HCT116 (cell line): Measurements from ENCODE around the gene FAM117A. TPM values are rescaled to one million over a fixed set of nuclear protein-coding genes. Genes with fewer than 3 reads are reported as not detected.

ENCODE experiments used
- ATAC-seq: fragments of 200-7000 bp; cut with Tn5 transposase; 2 replicates; pipeline ENCODE4 v1.9.1; 2020; ENCODE audit warnings: mild to moderate bottlenecking, moderate library complexity
- Bru-seq: library from RNA; stranded (reverse); fragments of 400-500 nt; gene quantifications from one replicate; lab custom pipeline; 2021; lab: Mats Ljungman, UMichigan
- BruChase-seq, 2 experiments: library from RNA; stranded (reverse); fragments of 400-500 nt; gene quantifications; one replicate each; lab custom pipeline; 2021; lab: Mats Ljungman, UMichigan
- BruUV-seq: library from RNA; stranded (reverse); fragments of 400-500 nt; replicated peaks from 2 replicates; lab custom pipeline; 2021; lab: Mats Ljungman, UMichigan
- CTCF ChIA-PET: fragments of 300-600 bp; sonication (Branson Sonifier 250); formaldehyde crosslinking; loops from one replicate; lab custom pipeline; 2021; ENCODE audit warnings: antibody characterized with exemption; lab: Charles Lee
- POLR2A ChIA-PET: fragments of 300-600, 350-600 bp; sonication (Branson Sonifier 250); formaldehyde crosslinking; loops from one replicate; lab custom pipeline; 2021; ENCODE audit warnings: antibody characterized with exemption; lab: Charles Lee
- RAD21 ChIA-PET, 2 experiments: fragments of 300-600 bp; sonication (Branson Sonifier 250); formaldehyde crosslinking; loops; one replicate each; lab custom pipeline; 2023; ENCODE audit warnings: low total read pairs in 2 of 2; ENCODE audit not compliant: uncharacterized antibody in 2 of 2, unreplicated experiment in 2 of 2, low non-redundant PET in 1 of 2; lab: Charles Lee
- DNase-seq: peaks from one replicate; pipeline ENCODE4 v3.0.0-alpha.2; 2010; ENCODE audit warnings: low read depth, low spot score
- H2AFZ ChIP-seq: fragments of 200-600 bp; shearing (Covaris generic), sonication (generic); 2 replicates; pipeline ENCODE4 v1.6.1; 2017; ENCODE audit warnings: low read depth, mixed run types, mixed read lengths, antibody characterized with exemption, low read length; ENCODE audit not compliant: poor library complexity, severe bottlenecking
- H3K27ac ChIP-seq: 2 replicates; pipeline ENCODE4 v1.5.1; 2012; ENCODE audit warnings: low read depth, low read length
- H3K27me3 ChIP-seq: fragments of 200-600 bp; sonication (generic); 2 replicates; pipeline ENCODE4 v1.6.1; 2016; ENCODE audit warnings: mixed run types, low read length, mixed read lengths; ENCODE audit not compliant: insufficient read depth
- H3K36me3 ChIP-seq, 2 experiments: fragments of 200-500 bp in 1 of 2; fragments of 200-600 bp in 1 of 2; sonication (Bioruptor generic) in 1 of 2; sonication (generic) in 1 of 2; 2 replicates each; pipeline versions ENCODE4 v1.5.1 to v1.6.1; 2014 to 2016; ENCODE audit warnings: low read length in 2 of 2, inconsistent platforms in 1 of 2, mixed read lengths in 1 of 2, mixed run types in 1 of 2; ENCODE audit not compliant: insufficient read depth in 2 of 2, control insufficient read depth in 1 of 2
- H3K4me1 ChIP-seq, 2 experiments: fragments of 200-600 bp in 1 of 2; sonication (generic) in 1 of 2; 2 replicates each; pipeline versions ENCODE4 v1.5.1 to v1.6.1; 2012 to 2017; ENCODE audit warnings: low read length in 2 of 2, inconsistent platforms in 1 of 2, mild to moderate bottlenecking in 1 of 2, mixed read lengths in 1 of 2, mixed run types in 1 of 2, moderate library complexity in 1 of 2; ENCODE audit not compliant: insufficient read depth in 2 of 2, control insufficient read depth in 1 of 2
- H3K4me2 ChIP-seq: fragments of 200-600 bp; sonication (generic); 2 replicates; pipeline ENCODE4 v1.6.1; 2017; ENCODE audit warnings: mixed run types, low read length, mixed read lengths
- H3K4me3 ChIP-seq, 2 experiments: fragments of 200-600 bp in 1 of 2; sonication (generic) in 1 of 2; replicated peaks in 1 of 2; 2 replicates each; pipeline ENCODE4 v1.5.1; 2011 to 2016; ENCODE audit warnings: low read length in 2 of 2, control low read depth in 1 of 2, low read depth in 1 of 2, mild to moderate bottlenecking in 1 of 2, mixed read lengths in 1 of 2, mixed run types in 1 of 2
- H3K79me2 ChIP-seq: fragments of 200-600 bp; sonication (generic); 2 replicates; pipeline ENCODE4 v1.6.1; 2017; ENCODE audit warnings: mild to moderate bottlenecking, mixed run types, low read length, moderate library complexity, mixed read lengths; ENCODE audit not compliant: insufficient read depth
- H3K9ac ChIP-seq: fragments of 200-600 bp; sonication (generic); 2 replicates; pipeline ENCODE4 v1.6.1; 2016; ENCODE audit warnings: low read length, mixed read lengths
- H3K9me2 ChIP-seq: fragments of 200-600 bp; sonication (generic), shearing (Covaris generic); 2 replicates; pipeline ENCODE4 v1.6.1; 2017; ENCODE audit warnings: mixed run types, mild to moderate bottlenecking, moderate library complexity; ENCODE audit not compliant: insufficient read depth
- H3K9me3 ChIP-seq, 2 experiments: fragments of 200-500 bp in 1 of 2; fragments of 200-600 bp in 1 of 2; sonication (Bioruptor generic) in 1 of 2; sonication (generic) in 1 of 2; 2 replicates each; pipeline ENCODE4 v1.6.1; 2014 to 2017; ENCODE audit warnings: low read length in 2 of 2, mixed read lengths in 2 of 2, inconsistent platforms in 1 of 2, low read depth in 1 of 2, mild to moderate bottlenecking in 1 of 2, mixed run types in 1 of 2, moderate library complexity in 1 of 2; ENCODE audit not compliant: control insufficient read depth in 1 of 2, insufficient read depth in 1 of 2
- H4K20me1 ChIP-seq: fragments of 200-600 bp; sonication (generic), shearing (Covaris generic); 2 replicates; pipeline ENCODE4 v1.6.1; 2017; ENCODE audit warnings: mixed run types, mild to moderate bottlenecking, moderate library complexity; ENCODE audit not compliant: insufficient read depth
- ATF3 ChIP-seq: IDR thresholded peaks from 2 replicates; pipeline ENCODE4 v1.6.1; 2012
- CBX3 ChIP-seq: IDR thresholded peaks from 2 replicates; pipeline ENCODE4 v1.6.1; 2012; ENCODE audit warnings: low read depth
- CTCF ChIP-seq, 3 experiments: fragments of 200-600 bp in 1 of 3; sonication (generic) in 1 of 3; IDR thresholded peaks in 2 of 3; conservative IDR thresholded peaks in 1 of 3; 2 replicates each; pipeline ENCODE4 v1.5.1; 2012 to 2017; ENCODE audit warnings: low read depth in 2 of 3, low read length in 2 of 3, antibody characterized with exemption in 1 of 3, borderline replicate concordance in 1 of 3, control low read depth in 1 of 3, mild to moderate bottlenecking in 1 of 3, mixed read lengths in 1 of 3, mixed run types in 1 of 3, moderate library complexity in 1 of 3; ENCODE audit not compliant: insufficient read depth in 1 of 3
- EGR1 ChIP-seq: IDR thresholded peaks from 2 replicates; pipeline ENCODE4 v1.6.1; 2012; ENCODE audit warnings: low read depth
- ELF1 ChIP-seq: IDR thresholded peaks from 2 replicates; pipeline ENCODE4 v1.6.1; 2012; ENCODE audit warnings: low read depth, borderline replicate concordance
- JUND ChIP-seq: IDR thresholded peaks from 2 replicates; pipeline ENCODE4 v1.6.1; 2012
- POLR2A ChIP-seq: IDR thresholded peaks from 2 replicates; pipeline ENCODE4 v1.7.0; 2011; ENCODE audit warnings: borderline replicate concordance; ENCODE audit not compliant: insufficient read depth, insufficient read length; ENCODE audit errors: extremely low read depth
- POLR2AphosphoS5 ChIP-seq: IDR thresholded peaks from 2 replicates; pipeline ENCODE4 v1.6.1; 2011; ENCODE audit warnings: mild to moderate bottlenecking, low read depth, low read length, moderate library complexity
- RAD21 ChIP-seq: IDR thresholded peaks from 2 replicates; pipeline ENCODE4 v1.6.1; 2012; ENCODE audit warnings: low read depth, mild to moderate bottlenecking
- SP1 ChIP-seq: IDR thresholded peaks from 2 replicates; pipeline ENCODE4 v1.6.1; 2012; ENCODE audit warnings: low read depth
- SRF ChIP-seq: IDR thresholded peaks from 2 replicates; pipeline ENCODE4 v1.6.1; 2012; ENCODE audit warnings: low read depth
- YY1 ChIP-seq: IDR thresholded peaks from 2 replicates; pipeline ENCODE4 v1.6.1; 2011; ENCODE audit warnings: low read length, low read depth, moderate library complexity, mild to moderate bottlenecking; ENCODE audit not compliant: insufficient replicate concordance; ENCODE audit errors: extremely low read depth
- ZBTB33 ChIP-seq: IDR thresholded peaks from 2 replicates; pipeline ENCODE4 v1.6.1; 2011; ENCODE audit warnings: mild to moderate bottlenecking, low read length, moderate library complexity; ENCODE audit not compliant: insufficient replicate concordance; ENCODE audit errors: extremely low read depth
- ZNF274 ChIP-seq: fragments of 200-500 bp; sonication (Bioruptor generic); IDR thresholded peaks from 2 replicates; pipeline ENCODE4 v1.6.1; 2014; ENCODE audit warnings: mild to moderate bottlenecking, low read depth, low read length, inconsistent platforms
- intact Hi-C: fragments of 100-400 bp; cut with micrococcal nuclease; formaldehyde crosslinking; loops from 2 replicates; pipeline ENCODE4 v1.10.0; 2022
- long read RNA-seq: library from polyadenylated mRNA; unstranded; transcript quantifications from one replicate; pipeline ENCODE4 v2.0.0, GENCODE V29; 2021; ENCODE audit not compliant: unreplicated experiment
- polyA plus RNA-seq: library from polyadenylated mRNA; unstranded; fragments of >200 nt; gene quantifications from 2 replicates; pipeline ENCODE4 v1.2.1, GENCODE V29; 2012; ENCODE audit warnings: missing spikeins
- total RNA-seq: library from RNA; stranded (reverse); gene quantifications from one replicate; pipeline ENCODE4 v1.2.1, GENCODE V29; 2021; ENCODE audit not compliant: unreplicated experiment

FAM117A gene
- total RNA-seq (12.8 TPM), Bru-seq, nascent RNA (percentile 50 among the genes with signal in this experiment), BruChase-seq, experiment 1, labeled RNA remaining after a 6-hour chase (percentile 47 among the genes with signal in this experiment), BruChase-seq, experiment 2, labeled RNA remaining after a 2-hour chase (percentile 50 among the genes with signal in this experiment)
- 11.0 and 14.4 TPM in 2 replicates for polyA plus RNA-seq
- long read RNA-seq, partial matches to known transcripts, result 5 of 9 reads
- long read RNA-seq, other reads (novel, unspliced or antisense), result 2 of 9 reads

- no TSS peak for BruUV-seq
- RAD21 ChIA-PET, result interaction anchor here (0.5 to 0.7 kb wide), 3 partner anchors 8 to 298 kb away, joined by 3 to 4 read pairs (median 3); no protein-coding TSS in a partner anchor
Measured at GRCh38 chr17:49763735-49764558, at the start of gene FAM117A. TSS of gene FAM117A (minus strand) at chr17:49764131. CDS start at chr17:49764087, 44 bp downstream.

GRCh38 chr17:49809056-49809455 is 45.1 kb upstream of the FAM117A start:
- RAD21 ChIA-PET, result no interaction called here
- ATAC-seq (no peak), DNase-seq (no peak)
- no peaks in the 10 kb centered on the region for H3K9me3 ChIP-seq
- H3K9ac ChIP-seq, result no peak overlapping the region
- POLR2A ChIA-PET, result no interaction called here
- BruUV-seq, result no TSS peak
- H3K9me2 ChIP-seq, result no peaks in the 10 kb centered on the region
- no peak overlapping the region for H3K27ac ChIP-seq
- CTCF ChIA-PET, result no interaction called here
- intact Hi-C loops, result no loop called here
- peaks cover 55 to 56% of the 10 kb centered on the region in 2 experiments; a peak in 3 of 4 replicates for H3K36me3 ChIP-seq
- no peaks in the 10 kb centered on the region for H3K4me1 ChIP-seq
- H4K20me1 ChIP-seq, result 0 out of 2 replicates have a peak, but pooled peaks cover 3% of the 10 kb centered on the region
- peaks cover 64% of the 10 kb centered on the region for H3K79me2 ChIP-seq
- H3K27me3 ChIP-seq, result no peaks in the 10 kb centered on the region
- no peak overlapping the region for H3K4me2 ChIP-seq
- no peak overlapping the region for H3K4me3 ChIP-seq
- no peak overlapping the region for H2AFZ ChIP-seq
- TF ChIP-seq ZNF274 (no peak), POLR2AphosphoS5 (no peak), ELF1 (no peak), CTCF (IDR thresholded peaks at IDR 0.05 in 2 of 3, conservative IDR thresholded peaks at IDR 0.05 in 1 of 3; ENCODE audit: borderline replicate concordance in 1 of 3, insufficient read depth in 1 of 3, low read depth in 2 of 3, low read length in 2 of 3) (no peak), ATF3 (no peak), ZBTB33 (no peak), CBX3 (no peak), JUND (no peak)

More at GRCh38 chr17:49763735-49764558, at the start of gene FAM117A:
- Histone ChIP-seq H3K9me3 (no peaks in the 10 kb centered on the region), H3K27me3 (peaks cover 17% of the 10 kb centered on the region), H3K4me1 (peaks cover 8 to 12% of the 10 kb centered on the region in 2 experiments), H3K4me2 (peak within 1 kb of the TSS; percentile 76), H3K4me3 (peak within 1 kb of the TSS; percentile 58 to 61), H4K20me1 (no peaks in the 10 kb centered on the region), H3K79me2 (no peaks in the 10 kb centered on the region), H3K36me3 (no peaks in the 10 kb centered on the region), H3K9me2 (no peaks in the 10 kb centered on the region), H2AFZ (peak within 1 kb of the TSS; percentile 41), H3K9ac (peak within 1 kb of the TSS; percentile 56), H3K27ac (no peak within 1 kb of the TSS; the same call in 1 of the 2 replicates)
- DNase-seq (peak; percentile 100), ATAC-seq (peak; percentile 97)
- ChIA-PET CTCF (interaction anchor here (0.6 to 1.8 kb wide), 9 partner anchors 11 to 233 kb away, joined by 3 to 12 read pairs (median 4); partner anchors contain the start of genes KAT7 and SLC35B1), POLR2A (interaction anchor here (0.6 to 2.8 kb wide), 25 partner anchors 9 to 902 kb away, joined by 3 to 30 read pairs (median 5); partner anchors contain the start of genes KAT7, SLC35B1 and SPOP)
- TF ChIP-seq POLR2A (peak; percentile 74), YY1 (peak; percentile 3), EGR1 (0 out of 2 replicates have a peak, but pooled peaks have one; percentile 60), SP1 (peak; percentile 97), RAD21 (no peak), ZNF274 (no peak), SRF (no peak), POLR2AphosphoS5 (peak; percentile 92)
- intact Hi-C loops, result no loop called here
